ENCODE measurements around the gene MAPK12.
"Not testable (repeated sequence)": the region's sequence is repeated elsewhere in the genome, so short reads cannot be mapped to it uniquely, and the experiment has no call there.

MAPK12 gene

DNA sequence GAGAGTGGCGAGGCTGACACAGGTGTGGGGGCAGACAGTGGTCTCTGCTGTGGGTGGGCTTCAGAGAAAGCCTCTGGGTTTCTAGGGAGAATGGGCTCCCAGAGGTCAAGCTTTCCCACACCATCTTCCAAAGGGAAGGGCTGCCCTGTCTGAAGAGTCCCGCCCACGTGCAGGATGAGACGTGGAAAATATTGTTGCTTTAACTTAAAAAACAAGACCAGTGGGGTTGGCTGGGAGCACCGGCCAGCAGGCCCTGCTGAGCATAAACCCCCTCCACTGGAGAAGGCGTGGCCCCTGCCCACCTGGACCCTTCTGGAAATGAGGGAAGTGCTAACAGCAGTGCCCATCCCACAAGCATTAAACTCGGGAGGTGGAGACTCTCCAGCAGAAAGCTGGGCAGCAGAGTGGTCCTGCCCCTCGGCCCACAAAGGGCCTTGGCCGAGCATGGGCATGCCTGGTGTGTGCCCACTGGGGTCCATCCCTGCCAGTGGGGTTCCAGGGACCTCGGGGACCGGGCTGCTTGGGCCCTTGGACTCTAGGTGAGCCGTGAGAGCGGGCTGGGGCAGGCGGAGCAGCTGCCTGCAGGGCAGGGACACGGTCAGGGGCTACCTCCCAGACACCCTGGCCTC is 45.3 kb downstream of the MAPK12 start:
- no peak for DNase-seq (ENCODE audit: low spot score)

DNA sequence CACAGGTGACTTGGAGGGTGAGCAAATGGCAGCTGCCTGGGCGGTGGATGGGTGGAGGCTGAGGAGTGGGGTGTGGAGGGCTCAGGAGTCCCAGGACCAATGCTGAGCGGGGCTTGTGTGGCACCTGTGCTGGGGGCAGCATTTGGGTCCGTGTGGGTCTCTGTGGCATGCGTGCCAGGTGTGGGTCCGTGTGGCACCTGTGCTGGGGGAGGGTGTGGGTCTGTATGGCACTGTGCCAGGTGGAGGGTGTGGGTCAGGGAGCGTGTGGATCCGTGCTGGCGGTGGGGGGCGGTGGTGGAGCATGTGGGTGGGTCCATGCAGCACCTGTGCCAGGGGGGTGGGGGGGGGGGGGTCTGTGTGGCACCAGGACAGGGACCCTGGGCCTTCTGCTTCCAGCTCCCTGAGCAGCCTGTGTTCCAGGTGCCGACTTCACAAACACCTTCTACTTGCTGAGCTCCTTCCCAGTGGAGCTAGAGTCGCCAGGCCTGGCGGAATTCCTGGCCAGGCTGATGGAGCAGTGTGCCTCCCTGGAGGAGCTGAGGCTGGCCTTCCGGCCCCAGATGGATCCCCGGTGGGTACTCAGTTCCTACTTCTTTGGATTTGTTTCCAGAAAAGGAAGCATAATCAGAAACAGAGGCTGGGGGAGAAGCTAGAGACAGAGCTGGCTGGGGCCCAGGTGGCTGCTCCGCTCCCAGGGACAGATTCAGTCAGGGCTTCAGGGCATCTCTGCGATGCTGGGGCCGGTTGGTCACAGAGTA is 46.0 kb downstream of the MAPK12 start:
- DNase-seq (ENCODE audit: low spot score), result no peak

DNA sequence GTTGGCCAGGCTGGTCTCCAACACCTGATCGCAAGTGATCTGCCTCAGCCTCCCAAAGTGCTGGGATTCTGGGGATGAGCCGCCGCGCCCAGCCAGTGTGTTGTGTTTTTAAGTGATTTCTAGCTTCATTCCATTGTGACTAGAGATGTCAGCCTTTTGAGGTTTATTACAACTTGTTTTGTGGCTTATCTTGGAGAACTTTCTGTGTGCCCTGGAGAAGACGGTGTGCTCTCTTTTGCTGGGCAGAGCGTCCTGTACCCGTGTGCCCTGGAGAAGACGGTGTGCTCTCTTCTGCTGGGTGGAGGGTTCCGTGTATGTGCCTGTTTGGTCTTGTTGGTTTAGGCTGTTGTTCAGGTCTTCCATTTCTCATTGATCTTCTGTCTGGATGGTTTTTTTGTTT is 48.2 kb downstream of the MAPK12 start:
- no peak for DNase-seq (ENCODE audit: low spot score)

DNA sequence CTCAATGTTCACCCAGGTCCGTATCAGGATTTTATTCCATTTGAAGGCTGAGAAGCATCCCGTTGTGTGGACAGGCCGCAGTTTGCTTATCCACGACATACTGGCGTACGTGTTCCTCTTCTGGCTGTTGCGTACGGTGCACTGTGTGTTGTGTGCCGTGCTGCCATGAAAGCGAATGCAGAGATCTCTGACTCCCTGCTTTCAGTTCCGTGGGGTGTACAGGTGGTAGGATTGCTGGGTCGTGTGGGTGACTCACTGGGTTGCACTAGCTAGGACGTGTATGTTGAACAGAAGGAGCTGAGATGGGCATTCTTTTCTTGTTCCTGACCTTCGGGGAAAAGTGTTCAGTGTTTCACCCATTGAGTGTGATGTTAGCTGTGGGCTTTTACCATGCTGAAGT is 50.3 kb downstream of the MAPK12 start:
- DNase-seq (ENCODE audit: low spot score), result no peak

DNA sequence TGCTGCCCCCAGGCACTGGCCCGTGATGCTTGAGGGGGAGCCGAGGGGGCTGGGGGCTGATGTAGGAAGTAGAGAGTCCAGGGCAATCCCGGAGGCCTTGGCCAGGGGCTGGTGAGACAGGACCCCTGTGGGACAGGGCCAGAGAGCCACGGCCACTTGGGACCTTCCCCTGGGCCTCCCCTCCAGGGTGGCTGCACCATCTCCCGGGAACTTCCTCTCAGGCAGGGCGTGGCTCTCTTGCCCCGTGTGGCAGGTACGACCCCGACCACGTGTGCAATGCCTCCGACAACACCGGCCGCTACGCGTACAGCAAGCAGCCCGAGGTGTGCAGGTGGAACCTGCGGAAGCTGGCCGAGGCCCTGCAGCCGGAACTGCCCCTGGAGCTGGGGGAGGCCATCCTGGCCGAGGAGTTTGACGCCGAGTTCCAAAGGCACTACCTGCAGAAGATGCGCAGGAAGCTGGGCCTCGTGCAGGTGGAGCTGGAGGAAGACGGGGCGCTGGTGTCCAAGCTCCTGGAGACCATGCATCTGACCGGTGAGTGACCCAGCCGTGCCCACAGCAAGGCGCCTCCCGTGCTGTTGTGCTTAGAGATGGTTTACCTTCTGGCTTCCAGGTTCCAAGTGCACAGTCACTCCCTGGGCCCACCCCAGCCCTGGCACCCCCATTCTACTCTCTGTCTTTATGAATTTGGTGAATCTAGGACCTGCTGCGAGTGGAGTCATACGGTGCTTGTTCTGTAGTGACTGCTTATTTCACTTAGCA is 50.9 kb downstream of the MAPK12 start:
- DNase-seq (ENCODE audit: low spot score), result no peak

DNA sequence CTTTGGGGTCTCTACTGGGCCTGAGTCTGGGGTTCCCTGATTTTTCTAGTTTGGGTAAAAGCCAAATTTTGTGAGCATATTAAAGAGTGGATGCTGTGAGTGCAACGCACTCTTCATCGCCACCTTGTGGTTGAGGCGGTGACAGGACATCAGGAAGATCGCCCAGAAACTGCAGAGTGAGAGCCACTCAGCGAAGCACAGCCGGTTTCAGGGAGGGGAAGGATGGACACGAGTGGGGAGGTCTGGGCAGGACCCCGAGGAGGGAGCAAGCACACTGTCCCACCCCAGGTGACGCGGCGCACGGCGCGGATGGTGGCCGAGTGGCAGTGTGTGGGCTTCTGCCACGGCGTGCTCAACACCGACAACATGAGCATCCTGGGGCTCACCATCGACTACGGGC is 51.6 kb downstream of the MAPK12 start:
- peak; percentile 91 for DNase-seq (ENCODE audit: low spot score)

DNA sequence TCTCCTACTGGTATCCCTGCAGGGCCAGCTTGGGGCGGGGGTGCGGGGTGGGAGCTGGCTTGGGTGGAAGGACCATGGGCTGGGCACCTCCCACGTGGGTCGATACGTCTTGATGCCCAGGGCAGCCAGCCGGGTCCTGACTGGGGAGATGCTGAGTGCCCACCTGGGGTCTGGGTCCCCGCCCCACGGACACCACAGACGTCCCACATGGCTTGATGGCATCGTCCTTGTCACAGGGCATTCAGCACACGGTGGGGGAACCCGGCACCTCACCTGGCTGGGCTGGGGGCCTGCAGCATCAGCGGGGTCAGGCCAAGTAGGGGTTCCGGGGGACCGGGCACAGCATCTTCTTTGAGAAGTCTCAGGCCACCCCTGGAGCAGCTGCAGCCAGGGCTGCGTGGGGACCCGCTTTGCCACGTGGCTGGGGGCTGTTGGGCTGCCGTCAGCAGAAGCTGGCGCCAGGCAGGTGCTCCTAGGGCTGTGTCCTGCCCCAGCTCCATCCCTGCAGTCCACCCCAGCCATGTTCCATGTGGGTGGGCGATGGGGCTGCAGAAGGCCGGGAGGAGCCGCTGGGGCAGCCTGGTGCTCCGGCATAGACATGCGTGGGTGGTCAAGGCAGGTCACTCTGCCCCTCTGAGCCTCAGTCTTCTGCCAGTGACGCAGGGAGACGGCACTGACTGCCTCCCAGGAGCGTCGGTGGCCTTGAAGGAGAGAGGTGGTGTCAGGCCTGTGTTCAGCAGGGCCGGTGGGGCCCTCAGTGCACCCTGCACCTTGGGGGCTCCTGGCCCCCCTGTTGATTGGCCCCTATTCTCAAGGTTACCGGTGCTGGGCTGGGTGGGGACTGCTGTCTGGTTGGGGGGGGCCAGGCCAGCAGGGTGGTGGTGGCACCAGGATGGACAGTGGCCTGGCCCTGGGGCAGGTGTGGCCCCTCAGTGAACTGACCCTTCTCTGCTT is 52.3 kb downstream of the MAPK12 start:
- DNase-seq (ENCODE audit: low spot score), result no peak

DNA sequence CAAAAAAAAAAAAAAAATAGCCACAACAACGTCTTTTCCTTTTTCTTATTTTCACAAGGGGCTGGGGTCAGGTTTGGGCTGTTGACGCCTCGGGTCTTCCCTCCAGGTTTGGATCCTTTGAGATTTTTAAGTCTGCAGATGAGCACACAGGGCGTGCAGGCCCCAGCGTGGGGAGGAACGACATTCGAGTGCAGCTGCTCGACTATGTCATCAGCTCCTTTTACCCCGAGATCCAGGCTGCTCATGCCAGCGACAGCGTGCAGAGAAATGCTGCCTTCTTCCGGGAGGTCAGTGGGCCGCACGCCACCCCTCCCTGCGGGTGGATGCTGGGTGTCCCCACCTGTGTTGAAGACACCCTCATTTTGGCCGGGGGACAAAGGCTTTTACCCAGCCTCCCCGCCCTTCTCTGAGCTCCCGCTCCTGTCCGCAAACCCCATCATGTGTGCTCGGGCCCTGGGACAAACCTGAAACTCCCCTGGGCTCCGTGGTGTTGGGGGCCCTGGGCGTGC is 53.0 kb downstream of the MAPK12 start:
- DNase-seq (ENCODE audit: low spot score), result no peak

DNA sequence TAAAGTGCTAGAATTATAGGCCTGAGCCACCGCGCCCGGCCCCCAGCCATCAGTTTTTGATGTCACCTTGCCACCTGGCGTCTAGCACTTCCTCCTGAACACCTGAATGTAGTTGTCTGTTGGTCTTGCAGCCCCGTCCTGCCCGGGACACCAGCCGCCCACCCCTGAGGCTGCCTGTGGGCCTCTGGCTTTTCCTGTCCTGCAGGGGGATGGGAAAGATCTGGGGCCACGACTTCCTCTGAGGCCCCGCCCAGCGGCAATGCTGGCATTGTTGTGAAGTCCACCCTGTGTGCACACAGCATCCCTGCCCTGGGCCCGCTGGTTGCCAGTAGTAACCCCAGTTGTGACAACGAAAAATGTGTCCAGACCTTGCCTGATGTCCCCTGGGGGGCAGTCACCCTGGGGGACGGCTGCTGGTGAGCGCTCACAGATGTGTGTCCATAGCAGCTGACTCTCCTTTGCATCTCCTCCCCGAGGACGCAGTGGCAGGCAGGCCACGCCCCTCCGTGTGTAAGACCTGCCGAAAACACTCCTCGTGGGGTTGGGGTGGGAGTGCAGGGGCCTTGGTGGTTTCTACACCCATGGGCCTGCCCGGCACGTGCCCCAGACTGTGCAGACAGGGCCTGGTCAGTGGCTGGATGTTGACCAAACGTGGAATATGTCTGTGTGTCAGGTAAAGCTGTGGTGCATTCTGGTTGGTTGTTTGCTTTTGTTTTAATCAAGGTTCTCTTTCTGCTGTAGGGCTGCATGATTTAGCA is 53.9 kb downstream of the MAPK12 start:
- DNase-seq (ENCODE audit: low spot score), result no peak

DNA sequence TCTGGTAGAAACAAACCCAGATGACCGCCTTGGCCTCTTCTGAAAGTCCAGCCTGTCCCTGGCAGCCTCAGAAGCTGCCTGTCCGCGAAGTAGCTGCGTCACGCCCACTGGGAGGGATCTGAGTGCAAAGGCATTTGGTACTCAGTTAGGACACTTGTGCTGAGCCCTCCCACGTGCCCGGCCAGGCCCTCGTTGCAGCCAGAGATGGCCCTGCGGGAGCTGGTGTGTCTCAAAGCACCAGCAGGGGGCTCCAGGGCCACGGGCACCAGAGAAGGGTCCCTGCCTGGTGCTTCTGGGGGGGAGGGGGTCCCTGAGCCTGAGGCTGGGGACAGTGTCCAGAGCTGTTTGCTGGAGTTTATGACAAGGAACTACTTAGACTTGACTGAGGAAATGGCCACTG is 54.9 kb downstream of the MAPK12 start:
- peak; percentile 88 for DNase-seq (ENCODE audit: low spot score)

DNA sequence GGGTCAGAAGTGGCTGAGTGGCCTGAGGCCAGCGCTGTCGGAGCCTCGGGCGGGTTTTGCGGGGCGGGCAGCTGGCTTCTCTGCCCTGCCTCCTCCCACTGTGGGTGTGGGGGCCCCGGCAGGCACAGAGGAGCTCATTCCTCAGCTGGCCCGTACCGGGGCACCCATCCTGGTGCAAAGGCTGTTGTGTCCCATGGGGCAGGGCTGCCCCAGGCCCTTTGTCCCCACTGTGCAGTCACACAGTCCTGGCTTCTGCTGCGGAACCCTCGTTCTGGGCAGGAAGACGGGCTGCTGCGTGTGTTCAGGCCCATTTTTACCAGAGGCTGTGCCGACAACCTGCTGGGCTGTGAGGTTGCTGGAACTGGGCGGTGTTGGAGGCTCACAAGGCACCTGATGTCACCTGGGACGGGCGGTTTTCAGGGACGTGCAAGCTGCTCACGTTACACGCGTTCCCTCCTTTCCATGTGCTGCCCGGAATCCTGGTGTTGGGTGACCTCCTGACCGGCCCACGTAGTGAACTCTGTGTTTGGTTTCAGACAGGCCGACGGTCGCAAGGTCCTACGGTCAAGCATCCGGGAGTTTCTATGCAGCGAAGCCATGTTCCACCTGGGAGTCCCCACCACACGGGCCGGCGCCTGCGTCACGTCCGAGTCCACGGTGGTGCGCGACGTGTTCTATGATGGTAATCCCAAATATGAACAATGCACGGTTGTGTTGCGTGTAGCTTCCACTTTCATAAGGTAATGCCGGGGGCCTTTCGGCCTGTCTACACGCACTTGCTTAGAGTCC is 55.5 kb downstream of the MAPK12 start:
- no peak for DNase-seq (ENCODE audit: low spot score)

DNA sequence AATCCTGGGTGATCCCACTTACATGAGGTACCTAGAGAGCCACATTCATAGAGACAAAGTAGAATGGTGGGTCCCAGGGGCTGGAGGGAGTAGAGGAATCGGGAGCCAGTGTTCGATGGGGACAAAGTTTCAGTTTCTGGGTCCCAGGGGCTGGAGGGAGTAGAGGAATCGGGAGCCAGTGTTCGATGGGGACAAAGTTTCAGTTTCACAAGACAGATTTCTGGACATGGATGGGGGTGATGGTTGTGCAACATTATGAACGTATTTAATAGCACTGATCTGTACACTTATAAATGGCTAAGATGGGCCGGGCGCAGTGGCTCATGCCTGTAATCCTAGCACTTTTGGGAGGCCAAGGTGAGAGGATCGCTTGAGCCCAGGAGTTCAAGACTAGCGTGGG is 56.5 kb downstream of the MAPK12 start:
- not testable (repeated sequence) for DNase-seq (ENCODE audit: low spot score)

DNA sequence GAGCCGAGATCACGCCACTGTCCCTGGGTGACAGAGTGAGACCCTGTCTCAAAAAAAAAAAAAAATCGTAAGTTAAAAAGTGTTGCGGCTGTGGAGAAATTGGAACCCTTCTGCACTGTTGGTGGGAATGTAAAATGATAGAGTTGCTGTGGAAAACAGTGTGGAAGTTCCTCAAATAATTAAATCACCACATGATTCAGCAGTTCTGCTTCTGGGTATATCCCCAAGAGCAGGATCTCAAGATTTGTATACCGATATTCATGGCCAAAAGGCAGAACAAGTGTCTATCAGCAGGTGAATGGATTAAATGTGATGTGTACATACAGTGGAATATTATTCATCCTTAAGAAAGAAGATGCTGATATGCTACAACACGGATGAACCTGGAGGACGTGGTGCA is 56.9 kb downstream of the MAPK12 start:
- DNase-seq (ENCODE audit: low spot score), result no peak

DNA sequence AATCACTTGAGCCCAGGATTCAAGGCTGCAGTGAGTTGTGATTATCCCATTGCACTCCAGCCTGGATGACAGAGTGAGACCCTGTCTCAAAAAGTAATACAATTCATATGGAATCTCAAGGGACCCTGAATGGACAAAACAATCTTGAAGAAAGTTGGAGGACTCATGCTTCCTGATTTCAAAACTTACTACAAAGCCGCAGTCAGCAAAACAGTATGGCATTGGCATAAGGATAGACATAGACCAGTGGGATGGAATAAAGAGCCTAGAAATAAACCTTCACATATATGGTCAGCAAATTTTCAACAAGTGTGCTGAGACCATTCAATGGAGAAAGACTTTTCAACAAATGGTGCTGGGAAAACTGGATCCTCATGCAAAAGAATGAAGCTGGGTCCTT is 58.2 kb downstream of the MAPK12 start:
- no peak for DNase-seq (ENCODE audit: low spot score)
